Adipocyte (in vitro differentiated cells): ENCODE results near the gene SH3RF3.
"Not testable (repeated sequence)": the region's sequence is repeated elsewhere in the genome, so short reads cannot be mapped to it uniquely, and the experiment has no call there.

Experiments used
- DNase-seq: peaks from one replicate; pipeline ENCODE4 v3.0.0-alpha.2; 2015; ENCODE audit warnings: low read depth
- H3K27me3 ChIP-seq: replicated peaks from 2 replicates; pipeline ENCODE4 v1.7.0; 2013; ENCODE audit warnings: mild to moderate bottlenecking, low read length, moderate library complexity; ENCODE audit not compliant: control insufficient read depth, insufficient read depth
- H3K36me3 ChIP-seq: 2 replicates; pipeline ENCODE4 v1.7.0; 2013; ENCODE audit warnings: low read length, mild to moderate bottlenecking, moderate library complexity; ENCODE audit not compliant: control insufficient read depth, insufficient read depth, severe bottlenecking
- H3K4me1 ChIP-seq: 2 replicates; pipeline ENCODE4 v1.7.0; 2013; ENCODE audit warnings: mild to moderate bottlenecking, low read length, moderate library complexity; ENCODE audit not compliant: control insufficient read depth, insufficient read depth
- H3K4me3 ChIP-seq: 2 replicates; pipeline ENCODE4 v1.7.0; 2013; ENCODE audit warnings: mild to moderate bottlenecking, low read length, moderate library complexity
- H3K9ac ChIP-seq: 2 replicates; pipeline ENCODE4 v1.7.0; 2013; ENCODE audit warnings: mild to moderate bottlenecking, low read length, moderate library complexity
- H3K9me3 ChIP-seq: 2 replicates; pipeline ENCODE4 v1.7.0; 2013; ENCODE audit warnings: mild to moderate bottlenecking, low read length, moderate library complexity; ENCODE audit not compliant: control insufficient read depth

The SH3RF3 gene

DNA sequence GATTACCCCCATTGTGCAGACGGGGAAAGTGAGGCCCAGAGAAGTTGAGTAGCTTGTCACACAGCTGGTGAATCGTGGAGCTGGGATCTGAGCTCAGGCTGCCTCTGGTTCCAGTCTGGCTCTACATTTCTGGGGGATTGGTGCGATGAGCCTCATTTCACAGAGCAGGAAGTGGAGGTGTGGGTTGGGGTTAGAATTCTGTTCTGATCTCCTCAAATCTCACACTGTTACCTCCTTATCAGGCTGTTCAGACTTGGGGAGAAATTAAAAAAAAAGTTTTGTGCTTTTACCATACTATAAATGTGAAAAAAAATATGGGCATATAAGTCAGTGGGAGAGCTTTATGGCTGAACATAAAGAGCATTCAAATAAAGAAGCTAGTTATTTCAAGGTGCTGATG, 21.6 kb downstream of the SH3RF3 start:
- DNase-seq, result no peak
- Histone ChIP-seq H3K4me3 (no peak overlapping the region), H3K9ac (no peak overlapping the region)

DNA sequence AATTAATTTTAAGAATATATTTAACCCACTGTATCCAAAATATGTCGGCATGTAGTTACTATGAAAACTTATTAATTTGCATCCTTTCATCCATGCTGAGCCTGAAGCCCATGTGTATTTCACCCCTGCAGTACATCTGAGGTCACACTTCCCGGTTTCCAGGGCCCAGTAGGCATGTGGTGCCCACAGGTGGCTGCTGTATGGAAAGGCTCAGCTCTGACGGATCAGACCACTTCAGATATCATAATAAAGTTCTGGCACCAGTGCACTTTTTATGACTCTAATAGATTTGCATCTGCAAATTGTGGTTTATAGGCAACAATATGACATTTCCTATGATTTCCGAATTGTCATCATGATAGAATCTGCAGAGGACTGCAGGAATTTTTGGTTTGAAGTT, 22.5 kb downstream of the SH3RF3 start:
- no peaks in the 10 kb centered on the region for H3K36me3 ChIP-seq
- H3K4me3 ChIP-seq, result no peak overlapping the region
- H3K27me3 ChIP-seq, result no peaks in the 10 kb centered on the region
- H3K4me1 ChIP-seq, result peaks cover 20% of the 10 kb centered on the region
- no peak for DNase-seq
- H3K9ac ChIP-seq, result no peak overlapping the region
- no peaks in the 10 kb centered on the region for H3K9me3 ChIP-seq

More for the DNA sequence above, 21.6 kb downstream of the SH3RF3 start:
- Histone ChIP-seq H3K27me3 (no peaks in the 10 kb centered on the region), H3K9me3 (no peaks in the 10 kb centered on the region), H3K36me3 (no peaks in the 10 kb centered on the region), H3K4me1 (peaks cover 23% of the 10 kb centered on the region)

DNA sequence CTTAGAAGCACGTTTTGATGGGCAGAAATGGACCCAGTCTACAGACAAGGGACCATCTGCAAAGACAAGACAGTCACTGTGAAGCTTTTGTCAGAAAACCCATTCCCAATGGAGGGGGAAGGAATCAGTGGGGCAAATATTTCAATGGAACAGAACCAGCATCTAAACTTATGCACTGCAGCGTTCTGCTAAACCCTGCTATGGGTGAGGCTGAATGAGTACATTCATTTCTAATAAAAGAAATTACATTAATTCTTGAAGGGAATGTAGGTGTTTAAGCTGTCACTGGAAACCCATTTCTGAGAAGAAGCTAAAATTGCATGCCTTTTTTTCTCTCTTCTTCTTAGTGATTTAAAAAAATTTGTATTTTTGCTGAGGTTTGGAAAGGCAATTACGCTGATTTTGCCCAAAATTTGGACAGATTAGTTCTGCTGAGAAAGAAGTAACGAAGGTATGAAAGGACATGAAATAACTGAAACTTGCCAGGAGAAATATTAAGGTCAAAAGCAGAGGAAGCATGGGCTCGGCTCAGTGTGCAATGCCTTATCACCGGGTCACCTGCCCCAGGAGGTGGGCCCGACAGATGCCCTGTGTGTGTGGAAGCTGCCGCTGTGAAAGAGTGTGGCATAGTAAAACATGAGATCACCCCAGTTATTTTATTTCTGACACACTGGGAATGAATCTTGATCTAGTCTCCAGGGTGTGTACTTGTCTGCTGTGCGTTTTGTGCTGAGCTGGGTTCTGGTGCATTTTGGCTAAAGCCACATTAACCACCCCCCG, 24.2 kb downstream of the SH3RF3 start:
- Histone ChIP-seq H3K27me3 (no peaks in the 10 kb centered on the region), H3K36me3 (no peaks in the 10 kb centered on the region), H3K9me3 (no peaks in the 10 kb centered on the region), H3K4me3 (no peak overlapping the region), H3K9ac (no peak overlapping the region), H3K4me1 (peaks cover 13% of the 10 kb centered on the region)
- no peak for DNase-seq

DNA sequence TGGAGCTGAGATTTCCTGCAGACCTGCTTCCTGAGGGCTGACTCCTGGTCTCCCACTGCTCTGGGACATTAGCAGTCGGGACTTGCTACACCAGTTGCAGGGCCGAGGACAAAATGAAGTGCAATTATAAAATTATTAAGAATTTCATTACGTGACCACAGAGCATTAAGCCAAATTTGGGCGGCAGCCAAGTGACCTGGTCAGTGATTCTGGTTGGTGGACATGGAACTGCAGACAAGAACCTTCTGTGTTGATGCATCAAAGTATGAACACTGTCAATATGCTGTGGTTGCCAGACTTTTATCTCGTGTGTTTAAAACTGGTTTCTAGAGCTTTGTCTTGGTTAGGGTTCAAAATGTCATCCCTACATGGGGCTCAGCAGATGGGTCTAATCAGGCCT, 24.8 kb downstream of the SH3RF3 start:
- DNase-seq, result no peak
- Histone ChIP-seq H3K36me3 (no peaks in the 10 kb centered on the region), H3K9ac (no peak overlapping the region), H3K4me3 (no peak overlapping the region), H3K27me3 (no peaks in the 10 kb centered on the region), H3K4me1 (peaks cover 7% of the 10 kb centered on the region), H3K9me3 (no peaks in the 10 kb centered on the region)

DNA sequence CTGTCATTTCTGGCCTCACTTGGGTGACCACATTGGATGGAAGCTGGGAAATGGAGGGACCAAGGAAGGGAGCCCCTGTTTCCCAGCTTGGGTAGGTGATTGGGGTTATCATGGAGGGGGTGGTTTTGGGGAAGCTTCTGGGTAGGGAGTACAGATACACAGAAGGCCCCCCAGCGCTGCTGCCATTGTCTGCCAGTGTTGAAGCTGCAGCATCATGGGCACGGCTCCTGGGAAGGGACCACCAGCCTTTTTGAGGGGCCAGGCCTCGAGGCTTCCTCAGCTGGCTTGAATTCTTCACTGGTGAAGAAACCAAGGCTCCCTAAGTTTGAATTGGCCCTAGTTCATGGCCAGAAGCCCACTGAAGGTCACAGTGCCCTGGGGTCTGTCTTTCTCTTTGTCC, 25.2 kb downstream of the SH3RF3 start:
- H3K9me3 ChIP-seq, result no peaks in the 10 kb centered on the region
- no peaks in the 10 kb centered on the region for H3K36me3 ChIP-seq
- H3K4me1 ChIP-seq, result peaks cover 3% of the 10 kb centered on the region
- H3K4me3 ChIP-seq, result no peak overlapping the region
- H3K9ac ChIP-seq, result no peak overlapping the region
- no peaks in the 10 kb centered on the region for H3K27me3 ChIP-seq
- DNase-seq, result no peak

DNA sequence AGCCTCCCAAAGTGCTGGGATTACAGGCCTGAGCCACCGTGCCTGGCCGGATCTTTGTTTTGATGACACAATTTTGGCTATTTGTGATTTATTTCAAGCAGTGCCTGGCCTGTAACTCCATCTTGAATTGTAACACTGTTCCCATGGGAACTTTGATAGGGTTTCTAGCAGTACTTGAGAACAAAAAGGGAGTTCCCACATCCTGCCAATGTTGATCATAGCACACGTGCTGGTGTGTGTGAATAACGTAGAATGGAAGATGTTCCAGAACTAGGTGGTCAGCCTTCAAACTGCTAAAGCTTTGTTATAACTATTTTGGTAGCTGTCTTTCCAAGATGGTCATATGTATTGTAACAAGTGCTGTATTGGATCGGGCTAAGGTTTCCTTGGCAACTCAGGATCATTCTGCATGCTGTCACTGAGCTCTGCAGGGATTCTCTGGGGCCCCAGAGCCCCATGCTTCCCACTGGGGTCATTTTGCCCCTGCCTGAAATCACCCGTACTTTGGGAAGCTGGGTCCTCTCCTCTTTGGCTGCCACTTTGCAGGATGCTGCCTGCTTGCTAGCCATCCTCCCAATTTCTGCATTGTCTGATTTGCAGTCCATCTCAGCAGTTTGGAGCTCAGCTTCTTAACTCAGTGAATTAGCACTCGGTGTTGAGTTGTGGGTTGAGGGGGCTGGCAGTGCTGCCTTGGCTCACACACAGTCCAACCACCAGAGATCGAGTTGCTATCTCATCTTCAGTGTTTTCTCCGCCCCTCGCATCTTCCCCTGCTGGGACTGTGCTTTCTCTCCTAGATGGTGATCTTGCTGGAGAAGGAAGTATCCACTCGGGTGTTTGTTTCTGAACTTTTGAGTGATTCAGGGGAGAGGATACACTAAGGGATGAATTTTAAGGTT, 26.8 kb downstream of the SH3RF3 start:
- H3K9ac ChIP-seq, result no peak overlapping the region
- no peaks in the 10 kb centered on the region for H3K36me3 ChIP-seq
- no peaks in the 10 kb centered on the region for H3K9me3 ChIP-seq
- H3K4me3 ChIP-seq, result no peak overlapping the region
- H3K4me1 ChIP-seq, result no peaks in the 10 kb centered on the region
- DNase-seq, result no peak
- H3K27me3 ChIP-seq, result no peaks in the 10 kb centered on the region

DNA sequence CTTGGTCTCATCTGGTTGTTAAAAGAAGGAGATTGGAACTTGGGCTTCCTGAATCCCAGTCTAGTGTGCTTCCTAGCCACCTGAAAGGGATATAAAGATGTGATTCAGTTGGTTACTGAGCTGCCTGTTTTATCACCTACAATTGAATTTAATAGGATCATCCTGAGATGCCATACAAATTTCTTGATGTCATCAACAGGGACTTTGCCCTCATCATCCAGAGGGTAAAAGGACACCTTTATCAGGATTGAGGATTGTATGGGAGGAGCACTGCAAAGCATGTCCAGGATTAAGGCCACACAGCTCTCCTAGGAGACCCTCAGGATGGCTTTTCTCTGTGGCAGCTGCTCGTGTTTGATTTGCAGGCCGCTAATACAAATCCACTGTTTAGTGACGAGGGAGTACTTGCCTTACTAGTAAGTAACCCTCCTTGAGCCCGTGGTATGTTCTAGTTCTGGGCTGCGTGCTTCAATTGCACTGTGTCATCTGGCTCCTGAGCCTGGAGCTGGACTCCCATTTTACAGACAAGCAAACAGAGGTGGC, 28.6 kb downstream of the SH3RF3 start:
- H3K4me3 ChIP-seq, result no peak overlapping the region
- DNase-seq, result no peak

DNA sequence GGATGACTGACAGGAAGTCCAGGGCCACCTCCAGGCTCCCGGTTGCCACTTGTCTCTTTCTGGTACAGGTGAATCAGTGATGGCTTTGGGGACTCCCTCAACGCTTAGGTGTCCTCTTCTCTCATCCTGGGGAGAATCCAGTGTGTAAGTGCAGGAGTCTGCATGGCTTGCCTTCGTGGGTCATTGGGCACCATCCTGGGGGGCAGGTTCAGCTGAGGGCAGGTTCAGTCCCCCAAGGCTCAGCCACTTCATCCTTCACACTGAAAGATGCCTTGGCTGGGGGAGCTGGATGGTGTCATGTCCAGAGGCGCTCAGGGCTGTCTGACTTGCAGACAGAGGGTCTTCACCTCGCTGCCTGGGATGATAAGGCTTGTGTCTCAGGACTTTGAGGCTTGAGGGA, 29.2 kb downstream of the SH3RF3 start:
- H3K36me3 ChIP-seq, result no peaks in the 10 kb centered on the region
- no peak overlapping the region for H3K9ac ChIP-seq
- H3K4me1 ChIP-seq, result no peaks in the 10 kb centered on the region
- H3K4me3 ChIP-seq, result no peak overlapping the region
- no peak for DNase-seq
- no peaks in the 10 kb centered on the region for H3K9me3 ChIP-seq
- H3K27me3 ChIP-seq, result no peaks in the 10 kb centered on the region

More for the DNA sequence above, 28.6 kb downstream of the SH3RF3 start:
- Histone ChIP-seq H3K4me1 (no peaks in the 10 kb centered on the region), H3K36me3 (no peaks in the 10 kb centered on the region), H3K27me3 (no peaks in the 10 kb centered on the region), H3K9me3 (no peaks in the 10 kb centered on the region), H3K9ac (no peak overlapping the region)

DNA sequence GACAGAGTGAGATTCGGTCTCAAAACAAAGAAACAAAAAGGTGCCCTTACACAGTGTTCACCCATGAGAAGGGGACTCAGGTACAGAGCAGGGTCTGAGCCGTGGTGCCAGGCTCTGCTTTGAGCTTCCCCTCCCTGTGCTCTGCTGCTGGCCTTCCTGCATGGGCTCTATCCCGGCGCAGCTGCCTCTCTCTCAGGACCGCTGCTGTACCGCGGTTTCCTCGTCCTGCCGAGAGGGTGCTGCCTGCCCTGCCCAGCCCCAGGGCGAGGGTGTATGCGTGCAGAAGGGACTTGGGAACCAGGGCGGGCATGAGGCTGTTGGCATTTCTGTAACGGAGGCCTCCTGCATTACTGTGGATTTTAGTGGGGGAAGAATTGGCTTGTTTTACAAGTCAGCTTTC, 30.1 kb downstream of the SH3RF3 start:
- Histone ChIP-seq H3K36me3 (no peaks in the 10 kb centered on the region), H3K4me3 (no peak overlapping the region), H3K9ac (no peak overlapping the region), H3K4me1 (peaks cover 3% of the 10 kb centered on the region), H3K9me3 (no peaks in the 10 kb centered on the region), H3K27me3 (no peaks in the 10 kb centered on the region)
- DNase-seq, result no peak

DNA sequence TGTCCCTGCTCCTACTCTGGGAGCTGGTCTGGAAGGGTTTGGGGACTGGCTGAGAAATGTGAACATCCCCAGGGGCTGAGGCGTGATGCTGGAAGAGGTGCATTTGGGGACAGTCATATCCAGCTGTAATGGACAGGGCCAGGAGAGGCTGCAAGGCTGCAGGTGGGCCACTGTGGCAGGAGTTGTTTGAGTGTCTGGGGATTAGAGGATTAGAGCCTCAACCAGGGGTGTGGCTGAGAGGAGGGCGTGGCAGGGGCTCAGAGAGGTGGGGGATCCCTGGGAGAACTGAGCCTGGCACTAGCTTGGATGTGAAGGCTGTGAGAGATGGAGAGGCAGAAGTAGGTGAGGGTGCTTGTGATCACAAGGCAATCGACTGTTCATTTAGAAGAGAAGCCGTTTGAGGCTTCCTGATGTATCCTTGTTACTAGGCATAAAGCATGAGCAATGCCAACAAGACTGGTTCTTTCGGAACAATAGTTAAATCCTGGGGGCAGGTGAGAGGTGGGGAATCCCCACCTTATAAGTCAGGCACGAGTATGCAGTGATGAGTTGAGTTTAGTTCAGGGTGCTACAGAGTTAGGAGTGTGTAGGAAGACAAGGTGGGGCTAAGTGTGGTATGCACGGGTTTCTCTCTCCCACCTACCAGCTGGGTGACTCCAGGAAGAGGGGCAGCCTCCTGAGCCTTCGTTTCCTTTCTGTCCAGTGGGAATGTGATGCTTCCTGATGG, 31.9 kb downstream of the SH3RF3 start:
- Histone ChIP-seq H3K9me3 (no peaks in the 10 kb centered on the region), H3K9ac (no peak overlapping the region), H3K4me3 (no peak overlapping the region), H3K4me1 (peaks cover 21% of the 10 kb centered on the region), H3K36me3 (no peaks in the 10 kb centered on the region), H3K27me3 (no peaks in the 10 kb centered on the region)
- DNase-seq, result no peak

DNA sequence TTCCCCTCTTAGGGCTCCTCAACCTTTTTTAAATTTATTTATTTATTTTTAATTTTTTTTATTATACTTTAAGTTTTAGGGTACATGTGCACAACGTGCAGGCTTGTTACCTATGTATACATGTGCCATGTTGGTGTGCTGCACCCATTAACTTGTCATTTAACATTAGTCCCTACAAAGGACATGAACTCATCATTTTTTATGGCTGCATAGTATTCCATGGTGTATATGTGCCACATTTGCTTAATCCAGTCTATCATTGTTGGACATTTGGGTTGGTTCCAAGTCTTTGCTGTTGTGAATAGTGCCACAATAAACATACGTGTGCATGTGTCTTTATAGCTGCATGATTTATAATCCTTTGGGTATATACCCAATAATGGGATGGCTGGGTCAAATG, 33.4 kb downstream of the SH3RF3 start:
- H3K4me1 ChIP-seq, result peaks cover 36% of the 10 kb centered on the region
- not testable (repeated sequence) for H3K9me3 ChIP-seq, H3K36me3 ChIP-seq, H3K27me3 ChIP-seq, H3K9ac ChIP-seq, DNase-seq, H3K4me3 ChIP-seq
